Colon (tissue), 2 donors: ENCODE data around the gene TGFBR2.

ENCODE experiments used
- FAIRE-seq: peaks from 2 replicates; lab custom pipeline; 2012; peaks lifted over from hg19 to GRCh38; lab: Jason Lieb, UNC
- donor health status: control.
- donor health status: control.

Gene TGFBR2

GRCh38 chr3:30675006-30675405 is 68.6 kb downstream of the TGFBR2 start:
- FAIRE-seq: no peak

- no peak for FAIRE-seq
These were observed 69.4 kb downstream of the TGFBR2 start for GRCh38 chr3:30675774-30676173.

- FAIRE-seq: no peak
These were observed 70.3 kb downstream of the TGFBR2 start for GRCh38 chr3:30676424-30677346.

GRCh38 chr3:30677347-30677685 is 70.9 kb downstream of the TGFBR2 start:
- no peak for FAIRE-seq

GRCh38 chr3:30679045-30679444 is 72.6 kb downstream of the TGFBR2 start:
- no peak for FAIRE-seq

GRCh38 chr3:30680789-30681648 is 74.6 kb downstream of the TGFBR2 start:
- FAIRE-seq: no peak

GRCh38 chr3:30681649-30682211 is 75.3 kb downstream of the TGFBR2 start:
- FAIRE-seq: no peak

- FAIRE-seq: no peak
These were observed 76.2 kb downstream of the TGFBR2 start for GRCh38 chr3:30682434-30683155.

- no peak for FAIRE-seq
These were observed 77.4 kb downstream of the TGFBR2 start for GRCh38 chr3:30683769-30684168.

- FAIRE-seq: no peak
These were observed 78.0 kb downstream of the TGFBR2 start for GRCh38 chr3:30684356-30684755.

- FAIRE-seq: no peak
These were observed 78.9 kb downstream of the TGFBR2 start for GRCh38 chr3:30685267-30685667.

- FAIRE-seq: no peak
These were observed 79.8 kb downstream of the TGFBR2 start for GRCh38 chr3:30686176-30686575.

- no peak for FAIRE-seq
These were observed 80.4 kb downstream of the TGFBR2 start for GRCh38 chr3:30686799-30687198.

- FAIRE-seq: no peak
These were observed 81.6 kb downstream of the TGFBR2 start for GRCh38 chr3:30687930-30688570.

GRCh38 chr3:30688776-30689641 is 82.6 kb downstream of the TGFBR2 start:
- FAIRE-seq: no peak

GRCh38 chr3:30690199-30690598 is 83.8 kb downstream of the TGFBR2 start:
- FAIRE-seq: no peak

- FAIRE-seq: no peak
These were observed 85.0 kb downstream of the TGFBR2 start for GRCh38 chr3:30691249-30691880.

GRCh38 chr3:30691944-30692343 is 85.5 kb downstream of the TGFBR2 start:
- no peak for FAIRE-seq

- no peak for FAIRE-seq
These were observed 86.2 kb downstream of the TGFBR2 start for GRCh38 chr3:30692498-30693130.
